HTERT RPE-1 (cell line): ENCODE results near the gene CFAP91.

Experiments used
- in situ Hi-C: fragments of 300-500 bp; cut with MboI; formaldehyde crosslinking; loops from 4 replicates; pipeline ENCODE4 v1.14.3; 2020; ENCODE audit warnings: low sequenced_read_pairs

CFAP91 gene

GRCh38 chr3:119702530-119703527 is at the start of gene CFAP91:
TSS of gene CFAP91 (plus strand) at chr3:119703022. CDS start at chr3:119703099, 77 bp downstream.
- in situ Hi-C loops = no loop called here

GRCh38 chr3:119653876-119654275 is 48.9 kb upstream of the CFAP91 start:
- in situ Hi-C loops = no loop called here

- in situ Hi-C loops = no loop called here
Observed at GRCh38 chr3:119657887-119658702, 44.7 kb upstream of the CFAP91 start.

- in situ Hi-C loops = no loop called here
Observed at GRCh38 chr3:119658994-119659393, 43.8 kb upstream of the CFAP91 start.

GRCh38 chr3:119659606-119660291 is 43.1 kb upstream of the CFAP91 start:
- in situ Hi-C loops = no loop called here

- in situ Hi-C loops = no loop called here
Observed at GRCh38 chr3:119660474-119661440, 42.1 kb upstream of the CFAP91 start, which contains the start of gene POPDC2. TSS of gene POPDC2 (minus strand) at chr3:119660589. CDS start at chr3:119660423, 166 bp downstream.

- in situ Hi-C loops = no loop called here
Observed at GRCh38 chr3:119662604-119663373, 40.0 kb upstream of the CFAP91 start.

GRCh38 chr3:119663885-119664284 is 38.9 kb upstream of the CFAP91 start:
- in situ Hi-C loops = no loop called here

GRCh38 chr3:119664370-119664769 is 38.5 kb upstream of the CFAP91 start:
- in situ Hi-C loops = no loop called here

- in situ Hi-C loops = no loop called here
Observed at GRCh38 chr3:119664850-119665379, 37.9 kb upstream of the CFAP91 start.

- in situ Hi-C loops = no loop called here
Observed at GRCh38 chr3:119665954-119666559, 36.8 kb upstream of the CFAP91 start.

GRCh38 chr3:119669906-119670570 is 32.8 kb upstream of the CFAP91 start:
- in situ Hi-C loops = no loop called here

- in situ Hi-C loops = no loop called here
Observed at GRCh38 chr3:119672776-119673175, 30.0 kb upstream of the CFAP91 start.

- in situ Hi-C loops = no loop called here
Observed at GRCh38 chr3:119673875-119674274, 28.9 kb upstream of the CFAP91 start.

- in situ Hi-C loops = no loop called here
Observed at GRCh38 chr3:119675188-119675874, 27.5 kb upstream of the CFAP91 start.

- in situ Hi-C loops = no loop called here
Observed at GRCh38 chr3:119676020-119676419, 26.8 kb upstream of the CFAP91 start.
